HL-60/S4 (cell line): Measurements from ENCODE around the gene SLC16A6.
"Not testable (repeated sequence)": the region's sequence is repeated elsewhere in the genome, so short reads cannot be mapped to it uniquely, and the experiment has no call there.

Source experiments
- in situ Hi-C: fragments of 300-500 bp; cut with MboI; formaldehyde crosslinking; loops from 2 replicates; pipeline ENCODE4 v1.14.3; 2022; ENCODE audit warnings: low sequenced_read_pairs

Gene SLC16A6

DNA sequence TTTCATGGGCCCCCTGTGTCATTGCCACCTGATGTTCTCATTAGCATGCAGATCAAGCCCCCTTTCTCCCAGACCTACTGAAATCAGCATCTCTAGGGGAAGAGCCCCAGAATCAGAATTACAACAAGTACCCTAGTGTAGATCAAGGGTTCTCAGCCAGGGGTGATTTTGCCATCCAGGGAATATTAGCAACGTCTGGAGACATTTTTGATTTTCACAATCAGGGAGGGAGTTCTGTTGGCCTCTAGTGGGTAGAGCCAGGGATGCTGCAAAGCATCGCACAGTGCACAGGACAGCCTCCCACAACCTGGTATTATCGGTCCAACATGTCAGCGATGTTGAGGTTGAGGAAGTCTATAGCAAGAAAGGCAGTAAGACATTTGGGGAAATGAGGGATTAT lies 35.8 kb downstream of the SLC16A6 start:
- in situ Hi-C loops: loop anchor here (25.0 kb wide), 1 partner anchor 507 kb away; no protein-coding TSS in a partner anchor

- in situ Hi-C loops: loop anchor here (25.0 kb wide), 1 partner anchor 509 kb away; no protein-coding TSS in a partner anchor
Measured at GRCh38 chr17:68253426-68253825, 37.5 kb downstream of the SLC16A6 start.

- in situ Hi-C loops: no loop called here
Measured at GRCh38 chr17:68249354-68249765, 41.6 kb downstream of the SLC16A6 start.

- in situ Hi-C loops: no loop called here
Measured at GRCh38 chr17:68248891-68249290, 42.0 kb downstream of the SLC16A6 start.

- in situ Hi-C loops: no loop called here
Measured at GRCh38 chr17:68248199-68248825, 42.6 kb downstream of the SLC16A6 start.

GRCh38 chr17:68247445-68248198 lies 43.3 kb downstream of the SLC16A6 start, which contains the start of gene AMZ2:
Gene AMZ2 (plus strand): TSS chr17:68248043. CDS start chr17:68250188, 2,145 bp downstream.
- in situ Hi-C loops: no loop called here

DNA sequence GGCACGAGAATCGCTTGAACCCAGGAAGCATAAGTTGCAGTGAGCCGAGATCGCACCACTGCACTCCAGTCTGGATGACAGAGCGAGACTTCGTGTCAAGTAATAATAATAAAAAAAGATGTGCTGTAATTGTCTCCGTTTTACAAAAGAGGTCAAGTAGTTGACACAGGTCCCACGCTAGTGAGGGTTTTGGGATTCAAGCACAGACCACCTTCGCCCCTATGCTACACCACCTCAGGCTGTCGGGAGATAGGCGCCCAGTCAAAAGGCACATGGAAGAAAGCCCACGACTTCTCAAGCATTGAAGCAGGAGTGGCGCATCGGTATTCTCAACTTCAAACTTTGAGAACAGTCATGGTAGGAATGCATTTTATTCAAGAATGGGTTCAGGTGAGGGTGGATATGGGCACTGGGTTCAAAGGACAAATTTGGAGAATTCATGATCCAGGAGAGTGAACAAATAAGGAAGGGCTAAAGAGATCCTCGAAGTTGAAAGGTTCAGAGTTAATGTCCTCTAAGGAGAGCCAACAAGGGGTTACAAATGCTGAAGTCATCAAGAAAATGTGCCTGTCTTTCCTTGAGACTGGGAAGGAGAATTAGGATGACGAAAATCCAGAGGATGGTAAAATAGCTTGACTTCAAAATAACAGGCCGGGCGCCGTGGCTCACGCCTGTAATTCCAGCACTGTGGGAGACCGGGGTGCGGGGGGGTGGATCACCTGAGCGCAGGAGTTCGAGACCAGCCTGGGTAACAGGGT lies 44.5 kb downstream of the SLC16A6 start:
- in situ Hi-C loops: no loop called here

GRCh38 chr17:68239632-68240366 lies 51.1 kb downstream of the SLC16A6 start:
- in situ Hi-C loops: no loop called here

- in situ Hi-C loops: no loop called here
Measured at GRCh38 chr17:68238871-68239253, 52.1 kb downstream of the SLC16A6 start.

DNA sequence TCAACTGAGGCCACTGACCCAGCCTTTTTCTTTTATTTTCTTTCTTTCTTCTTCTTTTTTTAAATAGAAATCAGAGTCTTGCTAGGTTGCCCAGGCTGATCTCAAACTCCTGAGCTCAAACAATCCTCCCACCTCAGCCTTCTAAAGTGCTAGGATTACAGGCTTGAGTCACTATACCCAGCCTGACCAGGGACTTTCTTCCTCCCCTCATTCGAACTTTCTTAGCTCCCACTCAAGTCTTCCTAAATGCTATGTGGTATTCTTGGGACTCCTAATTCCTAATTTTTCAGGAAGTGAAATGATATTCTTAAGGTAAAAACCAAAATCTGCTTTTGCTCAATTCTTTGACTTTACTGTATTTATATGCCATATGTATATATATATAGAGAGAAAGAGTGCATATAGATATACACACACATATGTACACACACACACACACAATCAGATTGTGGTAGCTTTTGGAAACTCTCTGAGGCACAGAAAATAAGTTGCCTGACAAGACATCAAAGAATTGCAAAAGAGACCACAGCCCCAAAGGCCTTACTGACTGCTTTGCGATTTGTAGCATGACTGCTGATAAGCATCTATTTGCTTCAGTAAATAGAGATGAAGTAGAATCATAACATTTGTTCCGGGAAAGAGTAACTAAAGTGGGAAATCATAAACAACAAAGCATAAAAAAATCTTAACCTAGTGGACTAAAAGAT lies 52.6 kb downstream of the SLC16A6 start:
- in situ Hi-C loops: no loop called here

DNA sequence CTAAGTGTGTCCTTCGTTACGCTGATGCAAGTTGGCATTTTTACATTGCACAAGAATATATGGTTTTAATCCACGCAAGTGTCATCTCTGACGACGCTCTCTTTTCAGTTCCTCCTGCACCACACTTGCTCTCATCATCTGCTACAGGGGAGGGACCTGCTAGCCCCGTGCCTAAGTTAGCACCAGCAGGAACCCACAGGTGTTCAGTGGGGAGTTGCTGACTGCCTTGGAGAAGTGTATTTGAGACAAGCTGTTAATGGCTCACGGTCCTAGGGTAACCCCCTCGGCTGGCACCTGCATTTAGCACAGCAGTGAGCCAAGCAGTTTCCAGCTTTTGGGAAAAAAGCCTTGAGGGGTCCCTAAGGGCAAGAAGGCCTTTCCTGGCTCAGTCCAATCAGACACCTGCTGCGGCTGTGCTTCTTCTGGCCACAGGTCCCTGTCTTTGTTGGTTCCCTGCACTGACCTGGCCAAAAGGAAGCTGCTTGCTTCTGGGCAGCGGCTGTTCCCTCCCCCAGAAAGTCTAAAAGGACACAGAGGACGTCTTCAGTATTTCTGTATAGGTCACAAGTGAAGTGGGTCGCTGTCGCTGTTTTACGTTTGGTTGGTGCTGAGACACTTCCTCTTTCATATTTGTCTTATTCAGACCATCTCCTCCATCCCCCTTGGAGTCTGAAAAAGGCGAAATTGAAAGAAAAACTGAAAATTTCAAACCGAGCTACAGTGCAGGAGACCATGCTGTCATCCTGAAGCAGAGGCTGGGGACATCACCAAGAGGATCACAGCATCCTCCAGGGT lies 53.4 kb downstream of the SLC16A6 start:
- in situ Hi-C loops: not testable (repeated sequence)

GRCh38 chr17:68235336-68235791 lies 55.6 kb downstream of the SLC16A6 start:
- in situ Hi-C loops: not testable (repeated sequence)

DNA sequence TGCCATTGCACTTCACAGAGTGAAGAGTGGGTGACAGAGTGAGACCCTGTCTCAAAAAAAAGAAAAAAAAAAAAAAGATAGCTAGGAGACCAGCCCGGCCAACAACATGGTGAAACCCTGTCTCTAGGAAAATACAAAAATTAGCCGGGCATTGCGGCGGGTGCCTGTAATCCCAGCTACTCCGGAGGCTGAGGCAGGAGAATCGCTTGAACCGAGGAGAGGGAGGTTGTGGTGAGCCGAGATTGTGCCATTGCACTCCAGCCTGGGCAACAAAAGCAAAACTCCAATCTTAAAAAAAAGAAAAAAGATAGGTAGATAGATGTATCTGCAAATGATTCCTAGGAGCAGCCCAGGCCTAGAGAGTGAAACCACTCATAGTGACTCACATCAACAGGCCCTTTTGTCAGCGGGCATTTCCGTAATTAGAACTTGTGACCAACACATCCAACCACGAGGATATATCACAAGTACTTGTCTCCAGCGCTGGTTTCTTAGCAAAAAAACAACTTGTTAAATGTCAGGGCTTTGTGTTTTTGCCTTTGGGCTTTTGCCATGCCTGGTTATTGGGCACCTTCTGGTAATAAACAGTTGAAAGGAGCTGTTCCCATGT lies 56.1 kb downstream of the SLC16A6 start:
- in situ Hi-C loops: not testable (repeated sequence)

DNA sequence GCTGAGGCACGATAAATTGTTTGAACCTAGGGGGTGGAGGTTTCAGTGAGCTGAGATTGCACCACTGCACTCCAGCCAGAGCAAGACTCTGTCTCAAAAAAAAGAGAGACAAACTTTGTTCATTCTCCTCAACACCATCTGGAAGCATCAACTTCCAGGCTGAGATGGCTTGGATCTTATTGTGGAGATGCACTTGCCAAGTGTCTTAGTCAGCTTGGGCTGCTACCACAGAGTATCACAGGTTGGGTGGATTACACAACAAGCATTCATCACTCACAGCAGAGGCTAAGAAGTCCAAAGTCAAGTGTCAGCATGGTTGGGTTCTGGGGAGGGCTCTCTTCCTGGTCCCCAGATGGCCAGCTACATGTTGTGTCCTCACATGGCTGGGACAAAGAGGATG lies 58.2 kb downstream of the SLC16A6 start:
- in situ Hi-C loops: not testable (repeated sequence)

DNA sequence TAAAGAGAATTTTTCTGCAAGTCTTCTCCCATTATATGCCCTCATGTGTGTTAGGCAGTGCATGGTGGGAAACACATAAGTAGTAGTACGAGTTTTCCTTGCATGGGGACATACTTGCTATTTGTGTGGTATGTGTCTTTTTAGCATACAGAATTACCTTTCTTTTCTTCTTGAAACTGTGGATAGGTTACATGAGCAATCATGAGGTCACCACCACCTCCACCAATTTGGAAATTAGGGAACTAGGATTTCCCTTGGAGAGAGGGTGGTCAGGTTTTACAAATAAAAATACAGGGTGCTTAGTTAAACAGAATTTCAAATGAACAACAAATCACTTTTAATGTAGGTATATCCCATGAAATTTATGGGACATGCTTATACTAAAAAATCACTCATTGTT lies 59.4 kb downstream of the SLC16A6 start:
- in situ Hi-C loops: no loop called here

DNA sequence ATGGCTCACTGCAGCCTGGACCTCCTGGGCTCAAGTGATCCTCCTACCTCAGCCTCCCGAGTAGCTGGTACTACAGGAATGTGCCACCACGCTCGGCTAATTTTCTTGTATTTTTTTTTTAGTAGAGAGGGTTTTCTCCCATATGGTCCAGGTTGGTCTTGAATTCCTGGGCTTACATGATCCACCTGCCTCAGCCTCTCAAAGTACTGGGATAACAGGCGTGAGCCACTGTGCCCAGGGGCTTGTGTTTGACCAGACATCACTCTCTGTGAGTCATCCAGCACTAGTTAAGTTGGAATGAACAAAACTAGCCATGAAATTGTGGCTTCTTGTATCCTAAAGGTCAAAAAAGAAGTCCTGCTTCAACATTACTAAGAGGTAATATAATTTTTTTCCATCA lies 59.8 kb downstream of the SLC16A6 start:
- in situ Hi-C loops: not testable (repeated sequence)

DNA sequence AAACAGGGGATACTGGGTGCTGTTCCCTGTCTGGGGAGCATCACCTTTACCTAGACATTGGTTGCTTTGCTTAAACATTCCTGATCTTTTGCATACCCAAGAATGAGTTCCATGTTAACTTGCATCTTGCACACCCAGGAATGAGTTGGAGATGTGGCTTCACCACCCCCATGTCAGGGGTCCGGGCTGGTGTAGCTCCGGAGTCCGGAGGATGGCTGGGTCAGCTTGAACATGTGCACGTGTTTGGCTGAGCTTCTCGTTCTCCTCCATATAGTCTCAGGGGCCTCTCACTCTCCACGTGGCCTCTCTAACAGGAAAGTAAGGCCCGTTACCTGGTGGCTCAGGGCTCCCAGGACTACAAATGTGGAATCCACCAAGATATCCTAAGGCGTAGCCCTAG lies 61.3 kb downstream of the SLC16A6 start:
- in situ Hi-C loops: no loop called here

DNA sequence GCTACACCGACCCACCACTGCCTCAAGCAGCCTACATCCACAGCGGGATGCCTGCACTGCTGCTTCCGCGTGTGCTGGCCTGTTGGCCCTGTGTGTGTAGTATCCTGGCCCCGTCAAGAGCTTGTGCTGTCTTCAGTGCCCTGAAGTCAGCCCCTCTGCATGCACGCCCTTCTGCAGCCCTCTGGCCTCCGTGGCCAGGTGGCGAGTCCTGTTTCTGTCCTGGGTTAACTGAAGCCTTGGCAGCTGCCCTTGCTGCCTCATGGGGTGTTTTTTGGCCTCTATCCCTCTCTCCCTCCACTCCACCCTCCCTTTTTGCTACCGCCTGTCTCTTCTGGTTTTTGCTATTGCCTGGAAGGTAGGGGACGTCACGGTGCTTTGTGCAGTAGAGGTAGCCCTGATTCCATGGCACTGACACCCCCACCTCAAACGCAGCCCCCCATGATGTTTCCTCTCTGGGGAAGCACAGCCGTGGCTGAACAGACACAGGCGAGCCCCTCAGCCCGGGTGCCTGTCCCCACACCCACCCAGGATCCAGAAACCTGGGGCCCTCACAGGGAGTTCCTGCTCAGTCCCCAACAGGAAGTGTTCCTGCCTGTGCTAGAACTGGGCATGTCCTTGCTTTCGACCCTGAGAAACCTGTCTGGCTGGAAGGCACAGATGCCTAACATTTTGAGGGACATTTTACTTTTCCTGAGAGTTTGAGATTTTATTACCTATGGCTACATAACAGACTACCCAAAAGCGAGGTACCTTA lies 61.9 kb downstream of the SLC16A6 start:
- in situ Hi-C loops: no loop called here
